ENCODE measurements around the gene KDM4B.

The KDM4B gene

GRCh38 chr19:5138606-5139582, 170.0 kb downstream of the KDM4B start:
- Histone ChIP-seq H3K9me3 (ENCODE audit: control insufficient read depth, low read length) (no peaks in the 10 kb centered on the region), H3K36me3 (ENCODE audit: control insufficient read depth, insufficient read depth, low read length) (peaks cover 42% of the 10 kb centered on the region), H3K27me3 (replicated peaks; ENCODE audit: control insufficient read depth, insufficient read depth, low read length, poor library complexity, severe bottlenecking) (no peaks in the 10 kb centered on the region), H3K27ac (ENCODE audit: insufficient read depth, low read length, poor library complexity, severe bottlenecking) (no peak overlapping the region), H3K4me3 (ENCODE audit: insufficient read depth, low read depth, low read length, poor library complexity, severe bottlenecking) (peak overlapping the region; percentile 13), H3K4me1 (ENCODE audit: control insufficient read depth, insufficient read depth, low read length, poor library complexity, severe bottlenecking) (peaks cover 9% of the 10 kb centered on the region)
- DNase-seq: peak; percentile 39 to 62 (median 57)

GRCh38 chr19:5139583-5140325, 170.8 kb downstream of the KDM4B start:
- peaks cover 9% of the 10 kb centered on the region for H3K4me1 ChIP-seq (ENCODE audit: control insufficient read depth, insufficient read depth, low read length, poor library complexity, severe bottlenecking)
- no peak overlapping the region for H3K27ac ChIP-seq (ENCODE audit: insufficient read depth, low read length, poor library complexity, severe bottlenecking)
- H3K27me3 ChIP-seq (replicated peaks; ENCODE audit: control insufficient read depth, insufficient read depth, low read length, poor library complexity, severe bottlenecking): no peaks in the 10 kb centered on the region
- peaks cover 37% of the 10 kb centered on the region for H3K36me3 ChIP-seq (ENCODE audit: control insufficient read depth, insufficient read depth, low read length)
- H3K9me3 ChIP-seq (ENCODE audit: control insufficient read depth, low read length): no peaks in the 10 kb centered on the region
- peak overlapping the region; percentile 13 for H3K4me3 ChIP-seq (ENCODE audit: insufficient read depth, low read depth, low read length, poor library complexity, severe bottlenecking)
- DNase-seq: no peak

- H3K27me3 ChIP-seq (replicated peaks; ENCODE audit: control insufficient read depth, insufficient read depth, low read length, poor library complexity, severe bottlenecking): no peaks in the 10 kb centered on the region
- no peaks in the 10 kb centered on the region for H3K9me3 ChIP-seq (ENCODE audit: control insufficient read depth, low read length)
- peaks cover 31% of the 10 kb centered on the region for H3K36me3 ChIP-seq (ENCODE audit: control insufficient read depth, insufficient read depth, low read length)
- no peak overlapping the region for H3K27ac ChIP-seq (ENCODE audit: insufficient read depth, low read length, poor library complexity, severe bottlenecking)
- no peak overlapping the region for H3K4me3 ChIP-seq (ENCODE audit: insufficient read depth, low read depth, low read length, poor library complexity, severe bottlenecking)
- peaks cover 9% of the 10 kb centered on the region for H3K4me1 ChIP-seq (ENCODE audit: control insufficient read depth, insufficient read depth, low read length, poor library complexity, severe bottlenecking)
- DNase-seq: no peak
These were observed 172.4 kb downstream of the KDM4B start for GRCh38 chr19:5141129-5141849.

GRCh38 chr19:5141850-5142724, 173.2 kb downstream of the KDM4B start:
- Histone ChIP-seq H3K36me3 (ENCODE audit: control insufficient read depth, insufficient read depth, low read length) (peaks cover 26% of the 10 kb centered on the region), H3K27me3 (replicated peaks; ENCODE audit: control insufficient read depth, insufficient read depth, low read length, poor library complexity, severe bottlenecking) (no peaks in the 10 kb centered on the region), H3K4me1 (ENCODE audit: control insufficient read depth, insufficient read depth, low read length, poor library complexity, severe bottlenecking) (peaks cover 9% of the 10 kb centered on the region), H3K27ac (ENCODE audit: insufficient read depth, low read length, poor library complexity, severe bottlenecking) (no peak overlapping the region), H3K4me3 (ENCODE audit: insufficient read depth, low read depth, low read length, poor library complexity, severe bottlenecking) (no peak overlapping the region), H3K9me3 (ENCODE audit: control insufficient read depth, low read length) (no peaks in the 10 kb centered on the region)
- DNase-seq: no peak

GRCh38 chr19:5142725-5143097, 173.8 kb downstream of the KDM4B start:
- Histone ChIP-seq H3K36me3 (ENCODE audit: control insufficient read depth, insufficient read depth, low read length) (peaks cover 21% of the 10 kb centered on the region), H3K27ac (ENCODE audit: insufficient read depth, low read length, poor library complexity, severe bottlenecking) (no peak overlapping the region), H3K4me3 (ENCODE audit: insufficient read depth, low read depth, low read length, poor library complexity, severe bottlenecking) (no peak overlapping the region), H3K4me1 (ENCODE audit: control insufficient read depth, insufficient read depth, low read length, poor library complexity, severe bottlenecking) (peaks cover 9% of the 10 kb centered on the region), H3K9me3 (ENCODE audit: control insufficient read depth, low read length) (no peaks in the 10 kb centered on the region), H3K27me3 (replicated peaks; ENCODE audit: control insufficient read depth, insufficient read depth, low read length, poor library complexity, severe bottlenecking) (no peaks in the 10 kb centered on the region)
- DNase-seq: no peak

GRCh38 chr19:5143471-5144411, 174.8 kb downstream of the KDM4B start:
- peaks cover 9% of the 10 kb centered on the region for H3K4me1 ChIP-seq (ENCODE audit: control insufficient read depth, insufficient read depth, low read length, poor library complexity, severe bottlenecking)
- H3K27ac ChIP-seq (ENCODE audit: insufficient read depth, low read length, poor library complexity, severe bottlenecking): no peak overlapping the region
- DNase-seq: no peak
- H3K9me3 ChIP-seq (ENCODE audit: control insufficient read depth, low read length): no peaks in the 10 kb centered on the region
- H3K27me3 ChIP-seq (replicated peaks; ENCODE audit: control insufficient read depth, insufficient read depth, low read length, poor library complexity, severe bottlenecking): no peaks in the 10 kb centered on the region
- H3K4me3 ChIP-seq (ENCODE audit: insufficient read depth, low read depth, low read length, poor library complexity, severe bottlenecking): no peak overlapping the region
- peaks cover 20% of the 10 kb centered on the region for H3K36me3 ChIP-seq (ENCODE audit: control insufficient read depth, insufficient read depth, low read length)

GRCh38 chr19:5144545-5145179, 175.7 kb downstream of the KDM4B start:
- Histone ChIP-seq H3K9me3 (ENCODE audit: control insufficient read depth, low read length) (no peaks in the 10 kb centered on the region), H3K36me3 (ENCODE audit: control insufficient read depth, insufficient read depth, low read length) (peaks cover 20% of the 10 kb centered on the region), H3K27me3 (replicated peaks; ENCODE audit: control insufficient read depth, insufficient read depth, low read length, poor library complexity, severe bottlenecking) (no peaks in the 10 kb centered on the region), H3K27ac (ENCODE audit: insufficient read depth, low read length, poor library complexity, severe bottlenecking) (no peak overlapping the region), H3K4me3 (ENCODE audit: insufficient read depth, low read depth, low read length, poor library complexity, severe bottlenecking) (no peak overlapping the region), H3K4me1 (ENCODE audit: control insufficient read depth, insufficient read depth, low read length, poor library complexity, severe bottlenecking) (peaks cover 3% of the 10 kb centered on the region)
- DNase-seq: no peak

All from effector memory CD4-positive, alpha-beta T cell (primary cell).